GM06990 (cell line): ENCODE data around the gene PDHA1.

Source experiments
- DNase-seq: peaks from one replicate; pipeline ENCODE4 v3.0.0-alpha.2; 2011; ENCODE audit not compliant: insufficient read length; ENCODE audit errors: extremely low read depth
- H3K27me3 ChIP-seq: replicated peaks from 2 replicates; pipeline ENCODE4 v1.6.0; 2011; ENCODE audit warnings: low read length; ENCODE audit not compliant: control insufficient read depth, insufficient read depth
- H3K36me3 ChIP-seq: 2 replicates; pipeline ENCODE4 v1.5.1; 2011; ENCODE audit warnings: low read length; ENCODE audit not compliant: control insufficient read depth, insufficient read depth
- H3K4me3 ChIP-seq: replicated peaks from 2 replicates; pipeline ENCODE4 v1.5.1; 2011; ENCODE audit warnings: low read depth, mild to moderate bottlenecking, control low read depth, low read length
- CTCF ChIP-seq: IDR thresholded peaks from 2 replicates; pipeline ENCODE4 v1.5.1; 2011; ENCODE audit warnings: low read length, control low read depth, mild to moderate bottlenecking, inconsistent platforms; ENCODE audit not compliant: insufficient read depth, poor library complexity, severe bottlenecking

Gene PDHA1

GRCh38 chrX:19377799-19378198 lies 34.1 kb downstream of the PDHA1 start:
- no peak for DNase-seq
- H3K4me3 ChIP-seq = no peak overlapping the region
- TF ChIP-seq CTCF = no peak
- H3K36me3 ChIP-seq = no peaks in the 10 kb centered on the region
- no peaks in the 10 kb centered on the region; the same call in 1 of the 2 replicates for H3K27me3 ChIP-seq

GRCh38 chrX:19381326-19381725 lies 37.6 kb downstream of the PDHA1 start:
- no peak for TF ChIP-seq CTCF
- Histone ChIP-seq H3K36me3 (no peaks in the 10 kb centered on the region), H3K27me3 (peaks cover 2% of the 10 kb centered on the region), H3K4me3 (no peak overlapping the region)
- DNase-seq = no peak

GRCh38 chrX:19382555-19383145 lies 38.9 kb downstream of the PDHA1 start:
- TF ChIP-seq CTCF = peak; percentile 78
- Histone ChIP-seq H3K4me3 (no peak overlapping the region), H3K27me3 (peaks cover 2% of the 10 kb centered on the region), H3K36me3 (no peaks in the 10 kb centered on the region)
- DNase-seq = peak; percentile 17

GRCh38 chrX:19386679-19387078 lies 43.0 kb downstream of the PDHA1 start:
- Histone ChIP-seq H3K4me3 (no peak overlapping the region), H3K36me3 (no peaks in the 10 kb centered on the region), H3K27me3 (peaks cover 2% of the 10 kb centered on the region)
- TF ChIP-seq CTCF = no peak
- no peak for DNase-seq

- H3K4me3 ChIP-seq = no peak overlapping the region
- no peak for TF ChIP-seq CTCF
- H3K36me3 ChIP-seq = no peaks in the 10 kb centered on the region
- H3K27me3 ChIP-seq = peaks cover 2% of the 10 kb centered on the region
- no peak for DNase-seq
Observed at GRCh38 chrX:19388064-19388679, 44.4 kb downstream of the PDHA1 start.

GRCh38 chrX:19388741-19389140 lies 45.0 kb downstream of the PDHA1 start:
- no peak for DNase-seq
- no peak for TF ChIP-seq CTCF

More at GRCh38 chrX:19388741-19389140, 45.0 kb downstream of the PDHA1 start:
- Histone ChIP-seq H3K4me3 (no peak overlapping the region), H3K27me3 (peaks cover 2% of the 10 kb centered on the region), H3K36me3 (no peaks in the 10 kb centered on the region)
